Skeletal muscle tissue (tissue), 4 donors: Measurements from ENCODE around the gene ARFGEF3. TPM values are rescaled to one million over a fixed set of nuclear protein-coding genes. Genes with fewer than 3 reads are reported as not detected.

ENCODE experiments used
- H3K27ac ChIP-seq: one replicate; pipeline ENCODE4 v1.7.0; 2013; ENCODE audit warnings: mild to moderate bottlenecking, low read depth, low read length, inconsistent platforms
- H3K27me3 ChIP-seq, 3 donors: one replicate each; pipeline ENCODE4 v1.7.0; 2013; ENCODE audit warnings: low read length in 3 of 3; ENCODE audit not compliant: control insufficient read depth in 3 of 3, insufficient read depth in 3 of 3
- H3K36me3 ChIP-seq, 3 donors: one replicate each; pipeline ENCODE4 v1.7.0; 2013; ENCODE audit warnings: low read length in 3 of 3; ENCODE audit not compliant: control insufficient read depth in 3 of 3, insufficient read depth in 3 of 3
- H3K4me1 ChIP-seq, 3 donors: one replicate each; pipeline ENCODE4 v1.7.0; 2013; ENCODE audit warnings: low read length in 3 of 3, mild to moderate bottlenecking in 3 of 3; ENCODE audit not compliant: control insufficient read depth in 3 of 3, insufficient read depth in 3 of 3
- H3K4me3 ChIP-seq, 3 donors: one replicate each; pipeline ENCODE4 v1.7.0; 2013; ENCODE audit warnings: low read length in 3 of 3
- H3K9ac ChIP-seq, 3 donors: one replicate each; pipeline ENCODE4 v1.7.0; 2013; ENCODE audit warnings: low read length in 3 of 3, mild to moderate bottlenecking in 3 of 3, moderate library complexity in 2 of 3, low read depth in 1 of 3
- H3K9me3 ChIP-seq, 3 donors: one replicate each; pipeline ENCODE4 v1.7.0; 2013; ENCODE audit warnings: low read length in 3 of 3; ENCODE audit not compliant: control insufficient read depth in 3 of 3
- total RNA-seq: library from RNA; depleted of rRNA; stranded (reverse); fragments of >200 nt; gene quantifications from one replicate; pipeline ENCODE4 v1.2.3, GENCODE V29; 2014
- donor health status: Osteomylitis.

Gene ARFGEF3
- total RNA-seq, 1 donor from 2014 or later = 1.0 TPM

GRCh38 chr6:138311268-138311667 is 149.5 kb downstream of the ARFGEF3 start:
- Histone ChIP-seq H3K4me1 (no peaks in the 10 kb centered on the region), H3K9me3 (no peaks in the 10 kb centered on the region), H3K27me3 (no peaks in the 10 kb centered on the region), H3K36me3 (no peaks in the 10 kb centered on the region), H3K9ac (no peak overlapping the region), H3K4me3 (no peak overlapping the region), H3K27ac (no peak overlapping the region)

DNA sequence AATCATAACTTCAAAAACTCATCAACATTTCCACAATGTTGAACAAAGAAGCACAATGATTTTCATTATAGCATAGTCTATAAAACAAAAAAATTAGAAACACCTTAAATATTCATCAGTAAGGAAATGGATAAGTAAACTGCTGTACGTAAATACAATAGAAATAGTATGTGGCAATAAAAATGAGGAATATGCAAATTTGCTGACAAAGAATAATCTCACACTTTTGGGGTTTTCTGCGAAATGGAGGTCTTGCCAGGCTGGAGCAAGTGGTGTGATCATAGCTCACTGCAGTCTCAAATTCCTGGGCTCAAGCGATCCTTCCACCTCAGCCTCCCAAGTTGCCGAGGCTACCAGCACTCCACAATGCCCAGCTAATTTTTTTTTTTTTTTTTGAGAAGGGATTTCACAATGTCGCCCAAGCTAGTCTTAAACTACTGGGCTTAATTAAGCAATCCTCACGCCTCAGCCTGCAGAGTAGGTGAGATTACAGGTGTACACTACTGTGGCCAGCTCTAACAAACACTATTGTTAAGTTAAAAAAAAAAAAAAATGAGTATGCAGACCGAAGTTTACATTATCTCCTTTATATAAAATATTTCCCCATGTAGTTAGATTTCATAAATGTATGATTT is 157.1 kb downstream of the ARFGEF3 start:
- no peak overlapping the region for H3K9ac ChIP-seq
- H3K4me3 ChIP-seq = no peak overlapping the region
- no peaks in the 10 kb centered on the region for H3K27me3 ChIP-seq

GRCh38 chr6:138321934-138322333 is 160.2 kb downstream of the ARFGEF3 start:
- Histone ChIP-seq H3K4me1 (no peaks in the 10 kb centered on the region), H3K36me3 (no peaks in the 10 kb centered on the region), H3K4me3 (no peak overlapping the region), H3K9ac (no peak overlapping the region), H3K9me3 (no peaks in the 10 kb centered on the region), H3K27me3 (no peaks in the 10 kb centered on the region), H3K27ac (no peak overlapping the region)

More for the DNA sequence above, 157.1 kb downstream of the ARFGEF3 start:
- Histone ChIP-seq H3K9me3 (no peaks in the 10 kb centered on the region), H3K36me3 (no peaks in the 10 kb centered on the region), H3K4me1 (no peaks in the 10 kb centered on the region), H3K27ac (no peak overlapping the region)

DNA sequence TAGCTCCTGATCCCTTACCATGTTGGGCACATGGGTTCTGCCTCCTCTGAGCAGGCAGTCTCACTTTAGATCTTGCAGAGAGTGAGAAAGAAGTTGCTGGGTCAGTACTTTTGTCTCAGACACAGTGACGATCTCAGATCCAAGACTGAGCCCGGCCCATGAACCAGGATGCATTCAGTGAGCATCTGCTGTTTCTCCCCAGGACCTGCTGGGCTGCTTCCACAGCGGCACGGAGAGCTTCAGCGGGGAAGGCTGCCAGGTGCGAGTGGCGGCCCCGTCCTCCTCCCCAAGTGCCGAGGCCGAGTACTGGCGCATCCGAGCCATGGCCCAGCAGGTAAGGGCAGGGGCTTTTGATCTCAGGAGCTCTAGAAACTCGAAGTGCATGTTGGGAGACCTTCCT is 162.1 kb downstream of the ARFGEF3 start:
- no peaks in the 10 kb centered on the region for H3K27me3 ChIP-seq
- no peaks in the 10 kb centered on the region for H3K36me3 ChIP-seq
- no peak overlapping the region for H3K4me3 ChIP-seq
- H3K9me3 ChIP-seq = no peaks in the 10 kb centered on the region
- H3K9ac ChIP-seq = no peak overlapping the region
- H3K27ac ChIP-seq = no peak overlapping the region
- no peaks in the 10 kb centered on the region for H3K4me1 ChIP-seq

GRCh38 chr6:138328210-138328609 is 166.5 kb downstream of the ARFGEF3 start:
- Histone ChIP-seq H3K9ac (no peak overlapping the region), H3K4me1 (no peaks in the 10 kb centered on the region), H3K27ac (no peak overlapping the region)

DNA sequence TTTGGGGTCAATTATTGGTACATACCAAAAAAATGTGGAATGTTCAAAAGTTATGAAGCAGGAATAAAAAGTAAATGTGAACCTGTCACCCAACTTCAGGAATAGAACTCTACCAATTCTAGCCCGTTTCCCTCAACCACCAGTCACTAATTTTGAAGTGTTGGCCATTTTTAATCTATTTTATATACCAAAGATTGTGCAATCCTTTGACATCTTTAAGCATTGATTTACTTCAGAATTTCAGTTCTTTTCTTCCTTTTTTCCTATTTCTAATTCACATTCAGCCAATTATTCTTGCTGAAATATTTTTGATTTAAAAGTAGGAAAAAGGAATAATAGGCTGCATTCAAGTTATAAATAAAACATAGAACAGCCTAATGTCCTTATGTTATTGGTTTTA is 169.0 kb downstream of the ARFGEF3 start:
- H3K27me3 ChIP-seq = no peaks in the 10 kb centered on the region
- no peaks in the 10 kb centered on the region for H3K36me3 ChIP-seq
- H3K4me1 ChIP-seq = no peaks in the 10 kb centered on the region

More at GRCh38 chr6:138328210-138328609, 166.5 kb downstream of the ARFGEF3 start:
- no peak overlapping the region for H3K4me3 ChIP-seq
- H3K27me3 ChIP-seq = no peaks in the 10 kb centered on the region
- no peaks in the 10 kb centered on the region for H3K9me3 ChIP-seq
- H3K36me3 ChIP-seq = no peaks in the 10 kb centered on the region

DNA sequence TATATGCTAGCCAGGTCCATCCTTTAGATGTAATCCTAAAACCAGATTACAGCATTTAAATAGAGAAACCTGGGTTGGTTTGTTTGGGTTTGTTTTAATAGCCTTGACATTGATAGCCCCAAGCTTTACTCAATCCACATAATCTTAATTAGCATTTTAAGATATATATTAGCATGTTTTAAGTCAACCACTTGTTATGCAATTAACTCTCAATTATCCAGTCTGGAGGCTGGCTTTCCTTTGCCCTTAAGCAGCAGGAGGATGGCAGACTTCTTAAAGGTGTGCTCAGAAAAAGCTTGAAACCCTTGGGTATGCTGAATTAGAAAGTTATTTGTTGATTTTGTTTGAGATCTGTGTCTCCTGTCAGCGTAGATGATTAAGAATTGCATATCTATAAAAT is 169.7 kb downstream of the ARFGEF3 start:
- no peaks in the 10 kb centered on the region for H3K9me3 ChIP-seq
- no peaks in the 10 kb centered on the region for H3K4me1 ChIP-seq
- H3K27ac ChIP-seq = no peak overlapping the region
- H3K4me3 ChIP-seq = no peak overlapping the region
- H3K36me3 ChIP-seq = no peaks in the 10 kb centered on the region
- no peaks in the 10 kb centered on the region for H3K27me3 ChIP-seq
- no peak overlapping the region for H3K9ac ChIP-seq

More for the DNA sequence above, 169.0 kb downstream of the ARFGEF3 start:
- Histone ChIP-seq H3K9me3 (no peaks in the 10 kb centered on the region), H3K9ac (no peak overlapping the region), H3K27ac (no peak overlapping the region), H3K4me3 (no peak overlapping the region)

DNA sequence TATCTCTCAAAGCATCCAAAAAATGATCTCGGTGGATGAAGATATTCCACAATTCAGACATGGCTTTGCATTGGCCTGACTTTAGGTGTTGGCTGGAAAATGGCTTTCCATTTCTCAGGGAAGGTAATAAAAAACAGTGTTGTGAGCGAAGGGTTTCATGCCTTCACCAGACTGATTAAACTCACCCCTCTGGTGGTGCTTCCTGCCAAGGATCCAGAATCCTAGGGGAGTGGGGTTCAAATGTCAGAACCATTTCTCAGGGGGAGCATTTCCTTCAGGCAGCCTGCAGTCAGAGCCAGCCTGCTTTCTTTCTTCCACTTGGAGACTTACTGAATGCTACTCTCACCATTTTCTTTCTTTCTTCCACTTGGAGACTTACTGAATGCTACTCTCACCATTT is 170.2 kb downstream of the ARFGEF3 start:
- H3K9ac ChIP-seq = no peak overlapping the region
- no peaks in the 10 kb centered on the region for H3K4me1 ChIP-seq
- H3K27me3 ChIP-seq = no peaks in the 10 kb centered on the region
- H3K36me3 ChIP-seq = no peaks in the 10 kb centered on the region
- no peak overlapping the region for H3K27ac ChIP-seq
- no peak overlapping the region for H3K4me3 ChIP-seq
- no peaks in the 10 kb centered on the region for H3K9me3 ChIP-seq

DNA sequence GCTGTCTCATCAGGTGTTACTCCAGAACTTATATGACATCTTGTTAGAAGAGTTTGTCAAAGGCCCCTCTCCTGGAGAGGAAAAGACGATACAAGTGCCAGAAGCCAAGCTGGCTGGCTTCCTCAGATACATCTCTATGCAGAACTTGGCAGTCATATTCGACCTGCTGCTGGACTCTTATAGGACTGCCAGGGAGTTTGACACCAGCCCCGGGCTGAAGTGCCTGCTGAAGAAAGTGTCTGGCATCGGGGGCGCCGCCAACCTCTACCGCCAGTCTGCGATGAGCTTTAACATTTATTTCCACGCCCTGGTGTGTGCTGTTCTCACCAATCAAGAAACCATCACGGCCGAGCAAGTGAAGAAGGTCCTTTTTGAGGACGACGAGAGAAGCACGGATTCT is 172.3 kb downstream of the ARFGEF3 start:
- Histone ChIP-seq H3K27me3 (no peaks in the 10 kb centered on the region), H3K27ac (no peak overlapping the region), H3K9ac (no peak overlapping the region), H3K4me3 (no peak overlapping the region), H3K9me3 (no peaks in the 10 kb centered on the region), H3K36me3 (no peaks in the 10 kb centered on the region), H3K4me1 (no peaks in the 10 kb centered on the region)

DNA sequence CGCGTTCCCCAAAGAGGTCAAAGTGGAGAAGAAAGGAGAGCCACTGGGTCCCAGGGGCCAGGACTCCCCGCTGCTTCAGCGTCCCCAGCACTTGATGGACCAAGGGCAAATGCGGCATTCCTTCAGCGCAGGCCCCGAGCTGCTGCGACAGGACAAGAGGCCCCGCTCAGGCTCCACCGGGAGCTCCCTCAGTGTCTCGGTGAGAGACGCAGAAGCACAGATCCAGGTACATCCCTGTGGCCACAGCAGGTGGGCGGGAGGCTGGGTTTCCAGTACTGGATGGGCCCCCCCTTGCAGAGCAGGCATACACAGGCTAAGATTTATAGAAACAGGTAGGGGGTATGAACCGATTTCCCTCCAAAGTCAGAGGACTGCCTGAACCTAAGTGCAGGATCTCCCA is 173.2 kb downstream of the ARFGEF3 start:
- no peaks in the 10 kb centered on the region for H3K9me3 ChIP-seq
- no peaks in the 10 kb centered on the region for H3K4me1 ChIP-seq
- no peak overlapping the region for H3K4me3 ChIP-seq
- H3K36me3 ChIP-seq = no peaks in the 10 kb centered on the region
- H3K27me3 ChIP-seq = no peaks in the 10 kb centered on the region
- H3K27ac ChIP-seq = no peak overlapping the region
- H3K9ac ChIP-seq = no peak overlapping the region
